HG02970 (cell line): Measurements from ENCODE around the gene CFAP70.
"Not testable (repeated sequence)": the region's sequence is repeated elsewhere in the genome, so short reads cannot be mapped to it uniquely, and the experiment has no call there.

Experiments used
- ATAC-seq: cut with Tn5 transposase; IDR thresholded peaks from one replicate; pipeline ENCODE4 v1.9.1; 2021; ENCODE audit warnings: mild to moderate bottlenecking, moderate library complexity, moderate number of reproducible peaks; ENCODE audit not compliant: unreplicated experiment, low FRiP score

Gene CFAP70

GRCh38 chr10:73261362-73261995, 97.2 kb downstream of the CFAP70 start:
- ATAC-seq, result no peak

- not testable (repeated sequence) for ATAC-seq
Measured at GRCh38 chr10:73258612-73259011, 100.1 kb downstream of the CFAP70 start.

- peak; percentile 15 for ATAC-seq
Measured at GRCh38 chr10:73253225-73253555, 105.5 kb downstream of the CFAP70 start.

GRCh38 chr10:73252445-73253224, 106.0 kb downstream of the CFAP70 start, which contains the start of gene MRPS16:
MRPS16 (minus strand) TSS chr10:73252644; CDS start chr10:73252482, 162 bp downstream.
- ATAC-seq, result peak; percentile 66

- no peak for ATAC-seq
Measured at GRCh38 chr10:73251683-73252444, 106.8 kb downstream of the CFAP70 start.

GRCh38 chr10:73248259-73248724, 110.4 kb downstream of the CFAP70 start:
- no peak for ATAC-seq

GRCh38 chr10:73247509-73248258, 111.0 kb downstream of the CFAP70 start:
- no peak for ATAC-seq

- peak; percentile 75 for ATAC-seq
Measured at GRCh38 chr10:73246646-73247508, 111.8 kb downstream of the CFAP70 start, which contains the start of gene DNAJC9. DNAJC9 (minus strand) TSS chr10:73247255; CDS start chr10:73247189, 66 bp downstream.

GRCh38 chr10:73246322-73246645, 112.4 kb downstream of the CFAP70 start:
- ATAC-seq, result no peak

- no peak for ATAC-seq
Measured at GRCh38 chr10:73244866-73245477, 113.7 kb downstream of the CFAP70 start.

- ATAC-seq, result no peak
Measured at GRCh38 chr10:73239908-73240307, 118.8 kb downstream of the CFAP70 start.

GRCh38 chr10:73238990-73239566, 119.6 kb downstream of the CFAP70 start:
- no peak for ATAC-seq

GRCh38 chr10:73234695-73235094, 124.0 kb downstream of the CFAP70 start:
- no peak for ATAC-seq

- ATAC-seq, result no peak
Measured at GRCh38 chr10:73233883-73234282, 124.8 kb downstream of the CFAP70 start.

- ATAC-seq, result no peak
Measured at GRCh38 chr10:73232887-73233286, 125.8 kb downstream of the CFAP70 start.

GRCh38 chr10:73229567-73229966, 129.1 kb downstream of the CFAP70 start:
- no peak for ATAC-seq

GRCh38 chr10:73228247-73228646, 130.4 kb downstream of the CFAP70 start:
- ATAC-seq, result no peak

- ATAC-seq, result no peak
Measured at GRCh38 chr10:73226663-73227062, 132.0 kb downstream of the CFAP70 start.

GRCh38 chr10:73225518-73225917, 133.1 kb downstream of the CFAP70 start:
- ATAC-seq, result no peak
